Neural crest cell (in vitro differentiated cells): ENCODE data around the gene ATP6V1E1. TPM values are rescaled to one million over a fixed set of nuclear protein-coding genes. Genes with fewer than 3 reads are reported as not detected.

ENCODE experiments used
- DNase-seq: peaks from one replicate; pipeline ENCODE4 v3.0.0; 2021; ENCODE audit warnings: low read depth, mixed read lengths, low spot score
- H3K27ac Mint-ChIP-seq: one replicate; pipeline ENCODE4 v1.8.0; 2021; ENCODE audit warnings: mild to moderate bottlenecking, mixed read lengths; ENCODE audit not compliant: unreplicated experiment
- H3K27me3 Mint-ChIP-seq: 2 replicates; pipeline ENCODE4 v1.8.0; 2021; ENCODE audit warnings: low read depth, mild to moderate bottlenecking, mixed read lengths
- H3K36me3 Mint-ChIP-seq: 2 replicates; pipeline ENCODE4 v1.8.0; 2021; ENCODE audit warnings: low read depth, mild to moderate bottlenecking, mixed read lengths
- H3K4me1 Mint-ChIP-seq: 2 replicates; pipeline ENCODE4 v1.8.0; 2021; ENCODE audit warnings: mixed read lengths
- H3K4me3 Mint-ChIP-seq: one replicate; pipeline ENCODE4 v1.8.0; 2021; ENCODE audit warnings: mild to moderate bottlenecking, mixed read lengths
- H3K9me3 Mint-ChIP-seq: 2 replicates; pipeline ENCODE4 v1.8.0; 2021; ENCODE audit warnings: mixed read lengths
- CTCF ChIP-seq: fragments of 200-600 bp; sonication (generic); conservative IDR thresholded peaks from 2 replicates; pipeline ENCODE4 v1.5.0; 2021; ENCODE audit warnings: antibody characterized with exemption, mild to moderate bottlenecking
- total RNA-seq: library from RNA; stranded (reverse); gene quantifications from 2 replicates; pipeline ENCODE4 v1.2.1, GENCODE V29; 2021

The ATP6V1E1 gene
- total RNA-seq, 1 donor from 2014 or later = 63.9 TPM

GRCh38 chr22:17554814-17555213 is 73.7 kb downstream of the ATP6V1E1 start:
- DNase-seq = no peak
- Mint-ChIP-seq H3K36me3 (peaks cover 18% of the 10 kb centered on the region), H3K4me3 (no peak overlapping the region), H3K9me3 (no peaks in the 10 kb centered on the region), H3K27ac (no peak overlapping the region), H3K4me1 (no peaks in the 10 kb centered on the region), H3K27me3 (no peaks in the 10 kb centered on the region)
- no peak for TF ChIP-seq CTCF

- no peak overlapping the region for H3K27ac Mint-ChIP-seq
- H3K9me3 Mint-ChIP-seq = no peaks in the 10 kb centered on the region
- H3K27me3 Mint-ChIP-seq = no peaks in the 10 kb centered on the region
- H3K4me1 Mint-ChIP-seq = no peaks in the 10 kb centered on the region
- no peak for TF ChIP-seq CTCF
- peaks cover 10% of the 10 kb centered on the region for H3K36me3 Mint-ChIP-seq
- no peak overlapping the region for H3K4me3 Mint-ChIP-seq
- no peak for DNase-seq
Observed at GRCh38 chr22:17552737-17553136, 75.8 kb downstream of the ATP6V1E1 start.

GRCh38 chr22:17549655-17550054 is 78.9 kb downstream of the ATP6V1E1 start:
- Mint-ChIP-seq H3K36me3 (peaks cover 10% of the 10 kb centered on the region), H3K27ac (no peak overlapping the region)

GRCh38 chr22:17549183-17549582 is 79.4 kb downstream of the ATP6V1E1 start:
- H3K27ac Mint-ChIP-seq = no peak overlapping the region

More at GRCh38 chr22:17549655-17550054, 78.9 kb downstream of the ATP6V1E1 start:
- Mint-ChIP-seq H3K9me3 (no peaks in the 10 kb centered on the region), H3K27me3 (no peaks in the 10 kb centered on the region), H3K4me1 (no peaks in the 10 kb centered on the region), H3K4me3 (no peak overlapping the region)
- DNase-seq = no peak
- no peak for TF ChIP-seq CTCF

GRCh38 chr22:17548756-17549035 is 79.9 kb downstream of the ATP6V1E1 start:
- Mint-ChIP-seq H3K27ac (no peak overlapping the region), H3K9me3 (no peaks in the 10 kb centered on the region), H3K27me3 (no peaks in the 10 kb centered on the region), H3K36me3 (peaks cover 10% of the 10 kb centered on the region), H3K4me3 (no peak overlapping the region), H3K4me1 (no peaks in the 10 kb centered on the region)
- DNase-seq = no peak
- TF ChIP-seq CTCF = no peak

More at GRCh38 chr22:17549183-17549582, 79.4 kb downstream of the ATP6V1E1 start:
- Mint-ChIP-seq H3K36me3 (peaks cover 10% of the 10 kb centered on the region), H3K4me1 (no peaks in the 10 kb centered on the region), H3K4me3 (no peak overlapping the region), H3K9me3 (no peaks in the 10 kb centered on the region), H3K27me3 (no peaks in the 10 kb centered on the region)
- TF ChIP-seq CTCF = no peak
- DNase-seq = no peak
